Mucosa of descending colon (tissue), 3 donors: Measurements from ENCODE around the gene STUM. TPM values are rescaled to one million over a fixed set of nuclear protein-coding genes. Genes with fewer than 3 reads are reported as not detected.

Source experiments
- ATAC-seq: fragments of 200-7000 bp; cut with Tn5 transposase; one replicate; pipeline ENCODE4 v1.9.1; 2020; ENCODE audit warnings: mild to moderate bottlenecking, moderate library complexity
- DNase-seq, 3 donors: peaks; one replicate each; pipeline ENCODE4 v3.0.0-alpha.2; 2020
- H3K36me3 ChIP-seq: fragments of 200-600 bp; one replicate; pipeline ENCODE4 v1.8.0; 2021; ENCODE audit warnings: low read depth, mild to moderate bottlenecking
- H3K4me1 ChIP-seq: fragments of 200-600 bp; one replicate; pipeline ENCODE4 v1.8.0; 2021; ENCODE audit warnings: low read depth, mild to moderate bottlenecking
- H3K4me3 ChIP-seq: fragments of 200-600 bp; one replicate; pipeline ENCODE4 v1.8.0; 2021; ENCODE audit warnings: mild to moderate bottlenecking
- H3K9me3 ChIP-seq: fragments of 200-600 bp; one replicate; pipeline ENCODE4 v1.8.0; 2021; ENCODE audit warnings: mild to moderate bottlenecking
- intact Hi-C, 2 donors: fragments of 100-400 bp; cut with DNase I in 1 of 2; cut with micrococcal nuclease in 1 of 2; formaldehyde crosslinking; loops; one replicate each; pipeline versions ENCODE4 v1.11.0 to v1.11.1; 2022; cut with DNase I, micrococcal nuclease
- total RNA-seq, 3 donors: library from RNA; stranded (reverse); fragmentation: NEBNext Ultra II Directional in 2 of 3; extraction: Animal tissue kit (Norgen Biotek cat#: 25700) in 2 of 3; gene quantifications; one replicate each; pipeline versions ENCODE4 v1.2.1 to v1.2.4, GENCODE V29; 2021 to 2023
- TF ChIP-seq, protein P1 (sequence below): fragments of 200-600 bp; IDR thresholded peaks from one replicate; pipeline ENCODE4 v1.8.0; 2022; ENCODE audit warnings: antibody characterized with exemption, mild to moderate bottlenecking
- donor health status: DM: no; HTN: no; CAD: no; lungs with moderate emphysema.
- donor health status: DM: no; HTN: no; CAD: no.
- donor health status: DM: no; HTN: yes; CAD: no.

STUM gene
- total RNA-seq, 3 donors from 2014 or later: 1.2 to 18.4 (median 4.9) TPM

DNA sequence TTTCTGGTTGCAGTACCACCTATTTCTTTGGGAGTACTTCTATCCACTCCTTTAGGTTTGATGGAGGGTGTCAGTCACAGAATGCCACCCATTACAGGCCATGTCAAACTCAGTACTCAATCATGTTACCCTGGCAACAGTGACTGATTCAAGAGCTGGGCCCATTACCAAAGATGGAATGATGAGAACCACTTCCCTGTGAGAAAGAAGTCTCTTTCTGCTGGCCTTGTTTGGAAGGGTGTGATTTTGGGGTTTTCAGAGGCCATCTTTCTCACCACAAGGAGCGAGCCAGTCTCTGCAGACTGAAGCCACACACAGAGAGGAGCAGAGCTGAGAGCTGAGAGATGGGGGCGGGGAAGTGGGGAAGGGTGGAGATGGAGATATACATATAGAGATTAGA is 13.9 kb upstream of the STUM start:
- intact Hi-C loops: loop anchor here (10.0 kb wide), 2 partner anchors 110 to 1280 kb away; no protein-coding TSS in a partner anchor
- no peak overlapping the region for H3K4me3 ChIP-seq
- H3K36me3 ChIP-seq: no peaks in the 10 kb centered on the region
- DNase-seq: no peak
- no peak for ATAC-seq
- TF ChIP-seq, protein P1, sequence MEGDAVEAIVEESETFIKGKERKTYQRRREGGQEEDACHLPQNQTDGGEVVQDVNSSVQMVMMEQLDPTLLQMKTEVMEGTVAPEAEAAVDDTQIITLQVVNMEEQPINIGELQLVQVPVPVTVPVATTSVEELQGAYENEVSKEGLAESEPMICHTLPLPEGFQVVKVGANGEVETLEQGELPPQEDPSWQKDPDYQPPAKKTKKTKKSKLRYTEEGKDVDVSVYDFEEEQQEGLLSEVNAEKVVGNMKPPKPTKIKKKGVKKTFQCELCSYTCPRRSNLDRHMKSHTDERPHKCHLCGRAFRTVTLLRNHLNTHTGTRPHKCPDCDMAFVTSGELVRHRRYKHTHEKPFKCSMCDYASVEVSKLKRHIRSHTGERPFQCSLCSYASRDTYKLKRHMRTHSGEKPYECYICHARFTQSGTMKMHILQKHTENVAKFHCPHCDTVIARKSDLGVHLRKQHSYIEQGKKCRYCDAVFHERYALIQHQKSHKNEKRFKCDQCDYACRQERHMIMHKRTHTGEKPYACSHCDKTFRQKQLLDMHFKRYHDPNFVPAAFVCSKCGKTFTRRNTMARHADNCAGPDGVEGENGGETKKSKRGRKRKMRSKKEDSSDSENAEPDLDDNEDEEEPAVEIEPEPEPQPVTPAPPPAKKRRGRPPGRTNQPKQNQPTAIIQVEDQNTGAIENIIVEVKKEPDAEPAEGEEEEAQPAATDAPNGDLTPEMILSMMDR: no peak
- H3K4me1 ChIP-seq: no peaks in the 10 kb centered on the region
- H3K9me3 ChIP-seq: no peaks in the 10 kb centered on the region

DNA sequence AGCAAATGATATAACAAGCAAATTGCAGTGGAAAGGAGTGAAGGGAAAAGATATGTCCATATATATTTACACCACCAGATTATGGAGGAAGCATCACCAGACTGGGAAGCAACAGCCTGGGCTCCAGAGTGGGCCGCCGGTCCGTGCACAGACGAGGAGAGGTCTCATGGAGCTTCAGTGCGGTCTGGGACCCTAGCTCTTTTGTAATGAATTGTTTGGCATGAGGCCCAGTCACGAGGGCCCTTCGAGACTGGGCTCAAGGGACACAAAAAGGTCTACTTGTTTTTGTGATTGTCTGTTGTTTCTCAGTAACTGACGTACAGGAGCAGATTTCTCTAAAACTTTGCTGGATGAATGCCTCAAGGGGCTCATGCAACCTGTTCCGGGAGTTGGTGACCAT is 12.9 kb upstream of the STUM start:
- H3K36me3 ChIP-seq: no peaks in the 10 kb centered on the region
- ATAC-seq: no peak
- intact Hi-C loops: loop anchor here (10.0 kb wide), 2 partner anchors 111 to 1281 kb away; no protein-coding TSS in a partner anchor

DNA sequence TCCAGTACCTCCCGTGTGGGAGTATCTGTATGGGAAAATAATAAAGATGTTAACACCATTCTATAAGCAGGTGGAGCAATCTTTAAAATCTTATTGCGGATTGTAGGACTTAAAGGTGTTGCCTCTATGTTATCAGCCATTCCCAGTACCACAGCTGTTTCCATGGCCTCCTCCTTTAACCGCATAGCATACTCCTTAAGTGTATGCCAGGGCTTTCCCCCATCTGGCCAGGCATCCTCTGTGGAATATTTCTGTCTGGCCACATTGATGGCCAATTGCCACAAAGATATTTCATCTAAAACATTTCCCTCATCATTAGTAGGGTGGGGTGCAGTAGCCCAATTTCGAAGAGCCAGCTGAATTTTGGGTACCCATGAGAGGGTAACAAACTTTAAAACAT is 7.3 kb upstream of the STUM start:
- no peak for ATAC-seq

More for the DNA sequence above, 12.9 kb upstream of the STUM start:
- Histone ChIP-seq H3K9me3 (no peaks in the 10 kb centered on the region), H3K4me3 (no peak overlapping the region), H3K4me1 (no peaks in the 10 kb centered on the region)
- TF ChIP-seq, protein P1: no peak
- no peak for DNase-seq

DNA sequence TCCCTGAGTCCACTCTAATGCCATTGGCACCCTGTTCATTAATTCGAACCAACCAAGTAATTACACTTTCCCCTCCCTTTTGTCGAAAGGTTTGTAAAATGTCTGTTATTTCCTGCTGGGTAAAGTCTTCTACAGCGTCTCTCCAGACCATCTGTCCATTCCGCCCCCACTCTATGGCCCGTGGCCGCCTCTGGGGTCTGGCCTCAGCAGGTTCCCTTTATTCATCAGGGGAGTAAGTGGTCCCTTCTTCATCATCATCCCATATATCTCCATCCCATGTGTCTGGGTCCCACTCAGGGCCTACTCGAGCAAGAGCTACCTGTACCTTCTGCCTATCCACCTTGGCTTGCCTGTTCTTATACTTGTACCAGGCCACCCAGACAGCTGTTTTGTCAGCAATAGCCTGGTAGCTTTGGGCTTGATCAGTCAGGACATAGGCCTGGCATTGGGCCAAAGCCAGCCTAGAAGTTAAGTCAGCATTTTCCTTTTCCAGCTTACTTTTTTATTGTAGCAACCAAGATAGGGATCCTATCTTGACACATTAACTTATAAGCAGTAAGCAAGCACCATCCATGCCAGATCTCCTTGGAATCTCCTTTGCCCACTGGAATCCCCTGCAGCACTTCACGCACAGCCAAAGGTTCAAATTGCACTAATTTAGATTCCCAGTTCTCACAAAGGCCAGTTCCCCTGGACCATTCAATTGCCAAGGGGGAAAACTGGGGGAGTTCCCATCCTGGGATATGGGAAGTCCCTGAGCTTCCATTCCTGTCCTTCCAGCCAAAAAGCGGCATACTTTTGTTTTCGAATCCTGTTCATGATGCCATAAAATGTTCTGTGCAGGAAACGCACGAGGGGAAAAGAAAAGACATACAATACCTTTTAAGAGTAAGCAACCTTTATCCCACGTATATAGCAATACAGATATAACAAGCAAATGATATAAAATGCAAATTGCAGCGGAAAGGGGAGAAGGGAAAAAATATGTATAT is 6.6 kb upstream of the STUM start:
- DNase-seq (peak in 2 of 3 donors; percentile 55 to 72), ATAC-seq (peak; percentile 74)
- Histone ChIP-seq H3K4me1 (peaks cover 4% of the 10 kb centered on the region), H3K4me3 (no peak overlapping the region), H3K36me3 (no peaks in the 10 kb centered on the region), H3K9me3 (no peaks in the 10 kb centered on the region)
- intact Hi-C loops: loop anchor here (10.0 kb wide), 3 partner anchors 63 to 293 kb away; no protein-coding TSS in a partner anchor
- TF ChIP-seq, protein P1: no peak

More for the DNA sequence above, 7.3 kb upstream of the STUM start:
- Histone ChIP-seq H3K4me3 (no peak overlapping the region), H3K9me3 (no peaks in the 10 kb centered on the region), H3K36me3 (no peaks in the 10 kb centered on the region), H3K4me1 (peaks cover 4% of the 10 kb centered on the region)
- TF ChIP-seq, protein P1: no peak
- no peak for DNase-seq
- intact Hi-C loops: loop anchor here (10.0 kb wide), 3 partner anchors 64 to 294 kb away; no protein-coding TSS in a partner anchor

DNA sequence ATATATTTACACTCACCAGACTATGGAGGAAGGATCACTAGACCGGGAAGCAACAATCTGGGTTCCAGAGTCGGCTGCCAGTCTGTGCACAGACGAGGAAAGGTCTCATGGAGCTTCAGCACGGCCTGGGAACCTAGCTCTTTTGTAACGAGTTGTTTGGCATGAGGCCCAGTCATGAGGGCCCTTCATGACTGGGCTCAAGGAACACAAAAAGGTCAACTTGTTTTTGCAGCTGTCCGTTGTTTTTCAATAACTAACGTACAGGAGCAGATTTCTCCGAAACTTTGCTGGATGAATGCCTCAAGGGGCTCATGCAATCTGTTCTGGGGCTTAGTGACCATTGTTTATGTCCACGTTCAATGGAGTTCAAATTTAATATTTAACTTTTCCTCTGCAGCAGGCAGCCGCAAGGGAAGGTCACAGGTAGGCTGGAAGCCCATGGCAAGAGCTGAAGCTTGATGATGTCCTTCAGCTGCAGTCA is 5.9 kb upstream of the STUM start:
- DNase-seq: peak in 2 of 3 donors; percentile 39 to 65
- TF ChIP-seq, protein P1: no peak
- Histone ChIP-seq H3K4me3 (no peak overlapping the region), H3K9me3 (no peaks in the 10 kb centered on the region), H3K4me1 (peaks cover 4% of the 10 kb centered on the region), H3K36me3 (no peaks in the 10 kb centered on the region)
- ATAC-seq: peak; percentile 70
- intact Hi-C loops: loop anchor here (10.0 kb wide), 3 partner anchors 62 to 292 kb away; no protein-coding TSS in a partner anchor
